ENCODE results near the gene FSCN2.
A peak's percentile ranks its signal among the peaks of the same experiment; 100 is the strongest.

FSCN2 gene

DNA sequence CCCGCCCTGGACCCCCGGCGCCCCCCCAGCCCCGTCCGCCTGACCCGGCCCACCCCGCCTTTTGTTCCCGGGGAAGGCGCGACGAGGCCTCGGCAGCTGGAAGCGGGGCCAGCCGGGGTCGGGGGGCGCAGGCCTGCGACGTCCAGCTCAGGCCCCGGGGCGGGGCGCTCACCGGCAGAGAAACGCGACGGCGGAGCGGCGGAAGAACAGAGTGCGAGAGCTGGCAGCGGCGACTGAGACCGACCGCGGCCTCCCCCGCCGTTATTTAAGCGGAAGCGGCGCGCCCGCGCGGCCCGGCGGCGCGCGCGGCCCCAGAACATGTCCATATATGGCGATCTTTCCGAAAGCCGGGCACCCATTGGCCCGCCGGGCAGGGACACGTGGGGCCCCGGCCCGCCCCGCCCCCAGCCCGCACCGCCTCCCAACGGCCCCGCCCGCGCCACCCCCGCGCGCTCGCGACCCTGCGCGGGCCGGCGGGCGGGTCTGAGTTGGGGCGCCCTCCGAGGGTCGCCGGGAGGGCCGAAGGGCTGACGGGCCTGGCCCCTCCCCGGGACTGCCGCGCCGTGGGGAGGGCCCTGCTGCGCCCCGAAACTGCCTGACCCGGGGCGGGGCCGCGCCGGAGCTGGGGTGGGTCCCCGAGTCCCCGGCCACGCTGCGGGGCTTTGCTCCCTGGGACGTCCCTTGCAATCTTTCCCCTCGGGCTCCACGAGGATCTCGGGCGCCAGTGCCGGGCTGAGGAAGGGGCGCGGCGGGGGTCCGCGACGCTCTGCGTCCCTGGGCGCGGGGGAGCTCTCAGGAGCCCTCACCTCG lies 15.4 kb upstream of the FSCN2 start, which contains the start of gene ACTG1:
ACTG1 (minus strand) TSS at position 238 of the 810 bp plus-strand sequence. CDS start 445 bp downstream, outside the sequence.
- peak; percentile 97 for DNase-seq (ENCODE audit: low spot score)

GRCh38 chr17:81513372-81513752 lies 14.8 kb upstream of the FSCN2 start:
- DNase-seq (ENCODE audit: low spot score), result peak; percentile 49

DNA sequence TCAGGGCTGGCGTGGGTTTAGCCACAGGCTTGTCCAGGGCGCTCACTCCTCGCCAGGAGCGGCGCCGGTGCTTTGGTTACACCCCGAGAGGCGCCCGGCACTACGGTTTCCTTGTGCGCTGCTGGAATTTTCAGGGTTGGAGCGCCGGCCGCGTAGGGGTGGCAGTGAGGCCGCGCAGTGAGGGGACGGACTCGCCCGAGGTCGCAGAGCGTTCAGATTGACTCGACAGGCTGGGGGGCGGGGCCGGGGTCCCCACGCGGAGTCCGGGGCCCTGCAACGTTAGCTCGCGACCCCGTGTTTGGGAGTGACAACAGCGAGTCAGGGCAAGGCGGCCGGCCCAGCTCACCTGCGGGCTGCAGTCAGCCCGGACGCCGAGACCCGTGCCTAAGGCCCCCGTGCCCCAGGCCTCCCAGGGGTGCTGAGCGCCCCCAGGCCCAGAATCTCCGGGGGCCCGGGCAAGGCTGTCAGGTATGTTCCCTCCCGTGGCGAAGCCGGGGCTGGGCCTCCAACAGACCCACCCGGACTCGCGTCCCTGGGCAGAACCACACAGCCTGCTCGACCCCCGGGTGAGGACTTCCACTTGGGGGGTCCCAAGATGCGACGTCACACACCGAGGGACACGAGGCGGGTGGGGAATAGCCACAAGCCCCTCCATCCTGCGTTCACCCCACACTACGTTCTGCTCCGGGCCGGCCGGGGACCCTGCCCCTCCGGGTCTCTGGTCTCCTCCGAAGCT lies 14.3 kb upstream of the FSCN2 start:
- peak; percentile 58 for DNase-seq (ENCODE audit: low spot score)

GRCh38 chr17:81514489-81514738 lies 13.8 kb upstream of the FSCN2 start:
- no peak for DNase-seq (ENCODE audit: low spot score)

- DNase-seq (ENCODE audit: low spot score), result peak; percentile 90
Measured at GRCh38 chr17:81514739-81515529, 13.2 kb upstream of the FSCN2 start.

DNA sequence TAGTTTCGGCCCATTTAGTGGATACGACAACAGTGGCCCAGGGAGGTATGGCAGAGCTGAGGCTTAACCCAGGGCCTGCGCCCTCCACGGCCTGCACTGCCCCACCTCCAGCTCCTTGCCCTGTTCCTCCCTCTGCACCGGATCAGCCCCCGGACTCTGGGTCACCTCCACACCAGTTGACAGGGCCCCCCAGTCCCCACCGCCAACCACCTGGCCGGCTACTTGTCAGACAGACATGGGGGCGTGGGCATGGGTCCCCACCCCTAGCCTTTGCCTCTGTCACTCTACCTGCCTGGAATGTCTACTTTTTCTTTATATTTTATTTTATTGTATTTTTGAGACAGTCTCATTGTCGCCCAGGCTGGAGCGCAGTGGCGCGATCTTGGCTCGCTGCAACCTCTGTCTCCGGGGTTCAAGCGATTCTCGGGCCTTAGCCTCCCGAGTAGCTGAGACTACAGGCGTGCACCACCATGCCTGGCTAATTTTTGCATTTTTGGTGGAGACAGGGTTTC lies 12.6 kb upstream of the FSCN2 start:
- DNase-seq (ENCODE audit: low spot score), result no peak

GRCh38 chr17:81516439-81516838 lies 11.7 kb upstream of the FSCN2 start:
- no peak for DNase-seq (ENCODE audit: low spot score)

GRCh38 chr17:81517009-81517338 lies 11.2 kb upstream of the FSCN2 start:
- no peak for DNase-seq (ENCODE audit: low spot score)

DNA sequence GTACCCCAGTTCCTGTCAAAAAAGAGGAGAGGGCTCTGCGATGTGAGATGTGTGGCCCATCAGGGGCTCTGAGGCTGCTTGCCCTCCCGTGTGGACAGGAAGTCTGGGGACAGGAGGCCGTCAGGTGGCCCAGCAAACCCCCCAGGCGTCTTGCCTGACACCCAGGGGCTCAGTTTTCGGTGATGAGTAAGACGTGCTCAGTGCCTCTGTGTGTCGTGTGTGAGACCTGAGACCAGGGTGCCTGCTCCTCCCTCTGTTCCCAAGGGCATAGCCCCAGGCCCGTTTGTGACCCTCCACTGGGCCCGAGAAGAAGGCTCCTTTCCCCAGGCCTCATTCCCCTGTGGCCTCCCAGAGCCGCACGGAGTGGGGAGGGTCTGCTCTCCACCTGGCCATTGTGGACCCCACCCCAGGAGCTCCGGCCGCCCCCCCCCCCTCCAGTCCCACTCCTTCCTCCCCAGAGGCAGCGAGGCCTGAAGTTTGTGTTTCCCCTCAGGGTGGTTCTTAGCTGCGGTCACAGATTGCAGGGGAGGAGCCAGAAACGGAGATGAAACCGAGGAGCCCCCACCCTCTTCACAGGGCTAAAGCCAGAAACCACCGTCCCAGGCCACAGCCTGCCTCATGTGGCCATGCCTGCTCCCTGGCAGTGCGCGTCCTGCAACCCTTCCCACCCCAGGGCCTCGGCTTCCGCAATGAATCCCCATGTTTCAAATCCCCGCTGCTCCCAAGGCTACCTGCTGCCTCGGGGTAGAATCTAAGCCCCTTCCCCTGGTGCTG lies 10.7 kb upstream of the FSCN2 start:
- no peak for DNase-seq (ENCODE audit: low spot score)

GRCh38 chr17:81518113-81518784 lies 9.9 kb upstream of the FSCN2 start:
- DNase-seq (ENCODE audit: low spot score), result no peak

- peak; percentile 73 for DNase-seq (ENCODE audit: low spot score)
Measured at GRCh38 chr17:81518785-81519283, 9.3 kb upstream of the FSCN2 start.

DNA sequence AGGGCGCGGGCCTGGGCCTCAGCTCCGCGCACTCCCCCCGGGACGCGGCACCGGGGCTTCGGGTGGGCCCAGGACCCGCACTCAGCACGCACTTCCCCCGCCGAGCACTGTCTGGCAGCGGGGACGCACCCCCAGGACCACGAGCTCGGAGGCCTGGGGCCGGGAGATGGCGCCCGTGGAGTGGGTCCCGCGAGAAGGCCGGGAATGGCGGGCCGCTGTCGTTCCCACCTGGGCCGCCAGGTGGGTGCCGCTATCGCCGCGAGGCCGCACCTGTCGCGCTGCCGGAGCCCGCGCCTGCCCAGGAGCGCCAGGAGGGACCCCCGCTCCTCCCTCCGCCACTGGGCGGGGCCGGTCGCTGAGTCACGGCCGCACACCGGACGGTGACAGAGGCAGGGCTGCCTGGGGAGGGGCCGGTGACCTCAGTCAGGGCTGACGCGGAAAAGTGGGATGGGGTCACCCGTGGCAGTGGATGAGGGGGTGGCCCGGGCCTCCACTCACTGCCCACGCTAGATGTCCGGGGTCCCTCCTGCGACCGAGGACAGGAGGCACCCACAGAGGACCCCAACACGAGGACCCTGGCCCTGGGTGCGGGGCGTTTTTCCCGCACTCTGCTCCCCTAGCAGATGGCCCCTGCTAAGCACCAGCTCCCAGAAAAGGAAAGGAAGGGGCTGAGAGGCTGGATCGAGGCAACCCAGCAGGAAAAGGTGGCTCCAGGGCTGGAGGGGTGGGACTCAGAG lies 8.7 kb upstream of the FSCN2 start:
- DNase-seq (ENCODE audit: low spot score), result no peak

GRCh38 chr17:81520021-81520901 lies 7.9 kb upstream of the FSCN2 start:
- DNase-seq (ENCODE audit: low spot score), result no peak

GRCh38 chr17:81522491-81523401 lies 5.4 kb upstream of the FSCN2 start:
- no peak for DNase-seq (ENCODE audit: low spot score)

DNA sequence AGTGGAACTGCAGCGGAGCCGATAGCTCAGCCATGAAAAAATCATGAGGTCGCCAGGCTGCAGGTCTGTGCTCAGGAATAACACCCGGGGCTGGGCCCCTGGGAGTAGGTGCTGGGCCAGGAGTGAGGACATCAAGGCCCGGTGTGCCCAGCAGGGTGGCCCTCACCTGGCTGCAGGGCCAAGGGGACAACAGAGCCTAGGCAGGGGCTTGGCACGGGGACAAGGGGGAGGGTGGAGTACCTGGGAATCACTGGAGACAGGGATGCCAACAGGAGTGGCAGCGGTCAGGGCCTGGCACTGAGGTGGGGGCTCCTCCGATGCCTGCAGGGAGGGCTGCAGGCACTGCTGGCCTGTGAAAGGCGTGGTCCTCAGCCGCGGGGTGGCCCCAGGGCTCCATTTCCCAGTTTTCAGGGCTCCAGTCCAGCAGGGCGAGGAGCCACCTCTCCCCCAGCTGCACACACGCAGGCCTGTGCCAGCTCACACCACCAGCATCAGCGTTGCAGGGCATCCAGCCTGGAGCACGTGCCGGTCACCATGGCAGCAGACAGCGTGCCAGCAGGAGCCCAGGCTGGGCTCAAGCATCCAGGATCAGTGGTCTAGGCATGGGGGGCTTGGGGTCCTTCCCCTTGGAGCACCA lies 4.7 kb upstream of the FSCN2 start:
- peak; percentile 85 for DNase-seq (ENCODE audit: low spot score)

DNA sequence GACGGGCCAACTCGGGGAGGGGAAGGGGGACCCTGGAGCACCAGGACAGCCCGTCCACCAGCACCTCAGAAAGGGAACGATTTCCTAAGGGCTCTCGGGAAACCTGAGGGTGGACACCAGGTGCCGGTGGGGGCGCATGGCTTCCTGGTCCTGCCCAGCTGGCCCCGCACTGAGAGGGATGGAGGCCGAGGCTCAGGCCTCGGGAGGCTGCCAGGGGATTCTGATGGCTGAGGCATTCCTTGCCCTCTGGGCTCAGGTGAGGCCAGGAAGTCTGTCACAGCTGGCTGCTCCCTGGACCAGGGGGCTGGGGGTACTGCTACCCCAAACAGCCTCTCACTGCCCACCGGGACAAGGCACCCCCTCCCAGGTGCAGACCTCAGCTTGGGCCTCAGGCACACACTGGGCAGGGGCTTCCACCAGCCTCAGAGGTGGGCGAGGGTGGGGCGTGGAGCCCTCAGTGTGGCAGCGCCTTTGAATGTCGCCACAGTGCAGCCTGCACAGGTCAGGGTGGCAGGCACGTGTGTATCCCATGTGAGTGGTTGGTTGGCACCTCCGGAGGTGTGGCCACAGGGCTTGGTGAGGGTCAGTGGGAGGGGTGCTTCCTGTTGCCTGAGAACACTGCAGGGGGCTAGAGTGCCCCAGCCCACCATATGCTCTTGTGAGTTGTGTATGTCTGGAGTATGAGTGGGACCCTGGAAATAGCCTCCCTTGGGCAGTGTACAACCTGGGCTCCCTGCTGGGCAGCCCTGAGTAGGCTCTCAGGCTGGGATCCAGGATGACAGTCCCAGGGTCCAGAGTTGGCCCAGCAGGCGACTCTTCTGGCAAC lies 3.9 kb upstream of the FSCN2 start:
- no peak for DNase-seq (ENCODE audit: low spot score)

- no peak for DNase-seq (ENCODE audit: low spot score)
Measured at GRCh38 chr17:81524865-81525159, 3.4 kb upstream of the FSCN2 start.

All from AG20443 (cell line).